GM21367 (cell line): ENCODE results near the gene ULK4.
A peak's percentile ranks its signal among the peaks of the same experiment; 100 is the strongest.
"Not testable (repeated sequence)": the region's sequence is repeated elsewhere in the genome, so short reads cannot be mapped to it uniquely, and the experiment has no call there.

Experiments used
- ATAC-seq: cut with Tn5 transposase; IDR thresholded peaks from one replicate; pipeline ENCODE4 v1.9.1; 2021; ENCODE audit not compliant: unreplicated experiment

The ULK4 gene

DNA sequence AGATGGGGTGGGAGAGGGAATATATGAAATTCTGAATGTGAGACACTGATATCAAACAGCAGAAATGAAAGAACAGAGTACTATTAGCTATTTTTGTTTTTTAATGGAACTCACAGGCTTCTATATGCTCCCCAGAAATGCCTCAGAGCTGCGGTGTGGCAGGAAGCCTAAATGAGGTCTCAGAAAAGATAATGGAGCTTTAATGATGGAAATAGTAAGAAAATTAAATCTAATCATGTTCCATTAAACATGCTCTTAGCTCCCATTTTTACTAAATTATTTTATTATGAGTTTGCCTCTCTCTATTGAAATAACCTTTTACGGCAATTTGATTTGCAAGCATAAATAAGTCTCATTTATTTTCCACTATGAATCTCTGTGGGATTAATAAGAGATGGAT, 378.9 kb downstream of the ULK4 start:
- ATAC-seq, result no peak

DNA sequence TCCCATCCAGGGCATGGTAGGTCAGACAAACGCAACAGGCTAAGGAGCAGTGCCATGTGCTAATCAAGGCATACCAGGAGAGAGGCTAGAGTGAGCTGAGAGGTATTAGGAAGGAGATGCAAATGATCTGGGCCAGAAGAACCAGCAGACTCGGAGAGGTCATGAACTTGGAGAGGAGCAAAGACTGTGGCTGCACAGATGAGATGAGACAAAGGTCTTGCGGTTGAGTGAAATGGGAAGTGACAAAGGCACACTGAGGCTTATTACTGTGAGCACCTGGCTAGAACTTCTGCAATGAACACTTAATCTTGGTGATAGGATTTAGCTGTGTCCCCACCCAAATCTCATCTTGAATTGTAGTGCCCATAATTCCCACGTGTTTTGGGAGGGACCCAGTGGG, 380.2 kb downstream of the ULK4 start:
- ATAC-seq, result peak; percentile 94

DNA sequence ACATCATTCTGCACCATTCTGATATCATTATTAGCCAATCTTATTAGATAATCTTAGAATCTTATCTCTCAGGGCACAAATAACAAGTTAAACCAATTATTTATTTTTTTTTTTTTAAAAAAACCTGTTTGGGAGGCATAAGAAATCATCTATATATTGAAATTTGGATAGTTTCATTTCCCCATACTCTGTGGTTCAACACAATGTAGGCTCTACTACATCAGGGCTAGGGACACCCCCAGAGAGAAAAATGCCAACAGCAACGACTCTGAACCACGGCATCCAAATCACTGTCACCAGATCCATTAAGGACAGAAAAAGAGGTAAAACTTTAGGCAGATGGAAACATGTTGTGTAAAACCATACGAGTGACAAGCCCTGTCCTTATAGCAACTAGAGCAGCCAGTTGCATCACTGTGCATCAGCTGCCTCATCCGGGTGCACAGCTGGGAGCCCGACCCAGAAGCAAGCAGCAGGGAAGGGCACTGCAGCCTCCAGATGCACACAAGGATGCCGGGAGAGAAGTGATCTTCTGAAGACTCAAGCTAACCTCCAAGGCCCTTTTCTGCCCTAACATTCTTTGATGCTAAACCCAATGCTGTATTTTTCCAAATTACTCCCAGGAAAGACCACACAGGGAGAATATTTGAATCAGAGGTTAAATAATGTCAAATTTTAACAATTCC, 381.5 kb downstream of the ULK4 start:
- ATAC-seq, result no peak

DNA sequence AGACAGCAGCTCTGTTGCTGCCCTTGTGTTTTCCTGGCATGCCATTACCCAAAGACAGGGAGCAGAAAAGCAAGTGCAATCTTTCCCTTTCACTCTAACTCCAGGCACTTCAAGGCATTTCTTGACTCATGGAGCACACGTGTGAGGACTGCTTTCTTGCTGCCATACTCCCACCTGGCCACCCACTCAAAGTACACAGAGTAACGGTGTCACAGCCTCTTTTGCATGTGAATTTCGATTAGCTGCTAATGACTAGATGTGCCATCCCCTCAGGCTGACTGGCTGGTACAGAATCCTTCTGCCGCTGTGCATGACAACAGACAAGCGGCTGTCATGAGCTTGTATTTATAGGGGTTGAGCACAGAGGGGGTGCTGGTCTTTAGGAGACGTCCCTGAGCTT, 382.0 kb downstream of the ULK4 start:
- ATAC-seq, result no peak

DNA sequence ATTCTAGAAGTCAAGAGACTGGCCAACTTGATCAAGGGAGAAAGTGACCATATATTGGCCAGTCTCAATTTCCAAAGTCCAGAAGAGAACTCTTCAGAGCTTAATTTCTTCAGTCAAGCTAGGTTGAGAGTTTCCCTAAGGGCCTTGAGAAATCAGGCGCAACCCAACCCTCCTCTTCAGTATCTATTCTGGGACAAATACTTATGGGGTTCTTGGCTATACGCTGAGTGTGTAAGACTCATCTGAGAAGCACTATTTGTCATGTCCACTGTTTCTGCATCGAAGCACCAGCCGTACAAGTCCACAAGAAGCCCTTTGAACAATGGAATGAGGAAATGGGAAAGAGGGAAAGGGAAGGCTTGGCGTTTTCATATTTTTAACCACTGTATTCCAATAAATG, 383.1 kb downstream of the ULK4 start:
- ATAC-seq, result no peak

DNA sequence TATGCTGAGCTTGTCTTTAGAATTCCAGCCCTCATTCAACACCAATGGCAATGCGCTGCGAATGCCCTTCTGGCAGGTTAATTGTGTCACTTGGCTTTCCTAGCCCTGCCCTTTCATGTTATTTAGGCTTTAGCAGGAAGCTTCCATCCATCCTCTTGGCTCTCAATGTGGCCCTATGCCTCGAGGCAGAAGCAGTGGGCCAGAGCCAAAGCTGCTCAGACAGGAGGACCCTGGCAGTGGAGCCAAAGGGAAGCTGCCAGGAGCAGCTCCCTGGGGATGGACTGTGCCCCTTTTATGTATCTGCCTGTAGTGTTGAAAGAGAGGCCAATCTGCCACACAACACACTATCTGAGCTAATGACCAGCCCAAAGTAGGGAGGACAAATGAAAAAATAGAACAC, 386.2 kb downstream of the ULK4 start:
- no peak for ATAC-seq

DNA sequence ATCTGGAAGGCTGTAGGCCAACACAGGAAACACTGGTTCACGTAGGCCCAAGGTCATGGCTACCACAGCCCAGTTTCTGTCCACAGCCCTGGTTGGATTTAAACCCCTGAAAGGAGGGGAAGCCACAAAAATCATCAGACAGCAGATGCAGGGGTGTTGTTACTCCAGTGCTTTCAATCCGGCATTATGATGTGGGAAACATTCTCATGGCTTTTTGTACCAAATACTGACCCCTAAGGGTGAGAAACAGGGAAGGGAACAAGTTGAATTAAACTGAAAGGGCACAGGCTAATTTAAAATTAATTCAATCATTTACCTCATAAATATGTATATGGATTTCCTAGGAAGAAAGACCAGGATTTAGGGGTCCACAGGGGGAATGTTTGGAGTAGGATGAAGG, 387.0 kb downstream of the ULK4 start:
- no peak for ATAC-seq

DNA sequence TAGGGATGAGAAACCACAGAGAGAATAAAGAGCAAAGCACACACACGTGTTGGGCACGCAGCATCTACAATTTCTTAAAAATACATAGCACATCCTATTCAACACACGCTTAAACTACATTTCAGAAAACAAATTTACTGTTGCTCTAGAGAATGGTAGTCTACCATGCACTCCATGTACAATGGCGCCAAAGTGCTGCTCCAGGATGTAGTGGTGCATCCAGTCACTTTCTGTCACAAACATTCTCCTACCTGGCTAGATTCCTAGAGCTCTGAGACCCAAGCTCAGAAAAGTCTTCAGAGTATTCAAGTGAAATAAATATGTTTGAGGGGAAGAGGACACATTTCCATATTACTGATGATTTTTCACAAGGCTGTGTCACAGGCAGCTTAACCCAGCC, 388.3 kb downstream of the ULK4 start:
- no peak for ATAC-seq

DNA sequence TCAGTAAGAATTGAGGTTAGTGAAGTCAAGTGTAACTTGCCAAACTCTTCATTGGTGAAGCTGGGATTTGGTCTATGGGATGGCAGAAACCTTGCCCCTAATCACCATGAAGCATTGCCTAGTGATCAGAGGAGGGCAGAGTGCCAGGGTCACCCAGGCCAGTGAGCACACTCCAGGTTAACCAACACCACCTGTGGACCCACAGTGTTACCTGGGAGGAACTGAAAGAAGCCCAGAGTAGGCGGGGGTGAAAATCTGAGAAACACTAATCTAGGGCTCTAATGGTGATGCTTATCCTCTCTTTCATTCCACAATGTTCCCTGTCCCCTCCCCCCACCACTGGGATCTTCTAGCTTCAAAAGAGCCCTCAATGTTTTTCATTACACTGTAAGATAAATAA, 389.8 kb downstream of the ULK4 start:
- no peak for ATAC-seq

DNA sequence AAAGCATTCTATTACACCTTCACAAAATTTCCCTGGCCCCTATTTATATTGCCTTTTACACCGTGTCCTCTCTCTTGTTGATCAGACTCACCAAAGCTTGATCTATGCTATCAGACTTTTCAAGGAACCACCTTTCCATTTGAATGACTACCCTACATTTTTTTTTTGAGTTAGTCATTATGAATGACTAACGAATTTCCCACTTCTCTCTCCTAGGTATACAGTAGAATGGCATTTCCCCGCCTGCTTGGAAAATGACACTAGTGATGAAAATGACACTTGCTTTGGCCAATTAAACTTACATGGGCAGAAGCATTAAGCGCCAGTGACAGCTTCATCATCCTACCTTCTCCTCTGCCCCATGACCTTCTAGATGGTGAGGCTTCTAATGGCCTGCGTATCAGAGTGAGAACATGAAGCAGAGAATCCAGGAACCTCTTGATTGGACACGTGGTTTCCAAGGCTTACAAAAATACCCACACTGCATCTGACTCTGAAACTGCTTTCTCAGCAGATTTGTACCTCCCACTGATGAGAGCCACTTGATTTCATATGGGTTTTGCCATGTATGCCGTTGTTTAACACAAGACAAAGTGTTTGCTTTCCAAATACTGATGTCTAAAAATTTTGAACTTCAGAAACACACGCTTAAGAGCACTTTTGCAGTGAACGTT, 392.1 kb downstream of the ULK4 start:
- no peak for ATAC-seq

DNA sequence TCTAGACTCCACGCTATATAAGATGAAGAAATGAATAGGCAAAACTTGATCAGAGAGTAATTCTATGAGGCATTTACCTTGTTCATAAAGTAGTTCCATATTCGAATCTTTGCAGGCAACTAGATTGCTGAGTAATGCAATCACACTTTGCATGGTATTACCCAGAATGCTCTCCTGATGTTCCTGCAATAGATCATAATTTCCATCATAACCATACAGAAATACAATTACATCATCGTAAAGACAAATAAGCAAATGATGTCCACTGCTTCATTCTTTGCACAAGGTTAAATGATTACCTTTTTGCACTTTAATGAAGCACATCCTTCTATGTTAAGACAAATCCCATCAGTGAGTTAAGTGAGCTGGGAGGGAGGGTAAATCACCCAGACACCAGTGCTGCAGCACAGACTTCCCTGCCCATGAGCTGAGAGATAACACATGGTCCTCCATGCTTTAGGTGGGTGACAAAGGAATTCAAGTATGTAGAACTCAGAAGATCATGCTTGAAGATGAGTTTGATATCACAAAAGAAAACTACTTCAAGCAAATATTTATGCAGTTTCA, 395.9 kb downstream of the ULK4 start:
- no peak for ATAC-seq

DNA sequence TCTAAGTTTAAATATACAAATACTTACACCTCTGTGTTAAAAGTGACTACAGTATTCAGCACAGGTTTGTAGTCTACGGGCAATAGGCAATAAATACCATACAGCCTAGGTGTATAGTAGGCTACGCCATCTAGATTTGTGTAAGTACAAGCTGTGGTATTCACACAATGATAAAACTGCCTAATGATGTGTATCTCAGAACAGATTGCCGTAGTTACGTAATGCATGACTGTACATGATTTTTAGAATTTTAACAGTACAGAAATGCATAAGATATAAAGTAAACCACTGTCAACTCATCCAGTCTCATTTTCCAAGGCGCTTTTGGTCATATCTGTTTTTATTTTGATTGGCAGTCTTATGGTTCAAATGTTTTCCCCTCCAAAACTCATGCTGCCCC, 396.9 kb downstream of the ULK4 start:
- no peak for ATAC-seq

DNA sequence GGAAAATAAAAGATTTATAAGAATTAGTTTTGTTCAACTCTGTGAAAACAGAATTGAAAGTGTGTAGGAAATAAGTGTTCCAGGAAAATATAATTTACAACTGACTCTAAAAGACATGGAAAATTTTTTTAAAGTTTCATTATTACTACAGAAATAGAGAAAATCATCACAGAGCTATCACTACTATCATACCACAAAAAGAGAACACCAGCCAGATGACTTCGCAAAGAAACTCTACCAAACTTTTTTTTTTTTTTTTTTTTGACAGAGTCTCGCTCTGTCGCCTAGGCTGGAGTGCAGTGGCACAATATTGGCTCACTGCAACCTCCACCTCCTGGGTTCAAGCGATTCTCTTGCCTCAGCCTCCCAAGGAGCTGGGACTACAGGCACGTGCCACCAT, 405.7 kb downstream of the ULK4 start:
- ATAC-seq, result not testable (repeated sequence)

DNA sequence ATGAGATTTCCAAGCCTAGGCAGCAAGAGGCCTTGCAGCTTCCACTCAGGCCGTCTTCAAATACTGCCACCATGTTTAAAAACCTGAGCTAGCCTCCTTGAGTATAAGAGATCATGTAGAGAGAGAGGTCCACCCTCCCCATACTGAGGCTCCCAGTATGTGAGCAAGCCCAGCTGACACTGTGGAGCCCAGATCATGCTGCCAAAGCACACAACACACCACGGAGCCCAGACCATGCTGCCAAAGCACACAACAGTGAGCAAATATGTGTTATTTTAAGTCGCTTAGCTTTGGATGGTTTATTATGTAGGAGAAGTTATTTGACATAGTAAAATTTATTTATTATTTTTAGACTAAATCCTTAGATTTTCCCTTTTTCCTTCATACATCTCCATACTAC, 428.9 kb downstream of the ULK4 start:
- no peak for ATAC-seq

DNA sequence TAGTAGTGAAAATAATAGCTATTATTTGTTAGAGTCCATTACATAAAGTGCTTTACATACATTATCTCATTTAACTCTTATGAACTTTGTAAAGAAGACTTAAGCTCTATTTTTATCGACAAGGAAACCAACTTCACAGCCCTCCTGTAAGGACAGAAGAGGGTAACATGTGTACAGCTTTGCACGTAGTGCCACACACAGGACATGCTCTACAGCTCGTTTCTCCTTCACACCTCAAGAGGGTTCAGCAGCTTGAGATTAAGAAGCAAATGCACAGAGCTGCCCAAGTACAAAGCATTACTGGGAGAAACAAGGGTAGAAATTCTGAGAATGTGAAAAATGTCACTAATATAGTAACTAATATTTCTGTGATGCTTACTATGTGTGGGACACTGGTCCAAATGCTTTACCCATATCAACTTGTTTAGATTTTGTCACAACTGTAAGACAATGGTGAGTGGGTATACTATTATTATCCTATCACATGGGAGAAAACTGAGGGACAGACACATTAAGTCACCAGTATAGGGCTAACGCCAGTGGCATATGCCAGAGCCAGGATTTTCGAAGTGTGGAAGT, 434.8 kb downstream of the ULK4 start:
- no peak for ATAC-seq

DNA sequence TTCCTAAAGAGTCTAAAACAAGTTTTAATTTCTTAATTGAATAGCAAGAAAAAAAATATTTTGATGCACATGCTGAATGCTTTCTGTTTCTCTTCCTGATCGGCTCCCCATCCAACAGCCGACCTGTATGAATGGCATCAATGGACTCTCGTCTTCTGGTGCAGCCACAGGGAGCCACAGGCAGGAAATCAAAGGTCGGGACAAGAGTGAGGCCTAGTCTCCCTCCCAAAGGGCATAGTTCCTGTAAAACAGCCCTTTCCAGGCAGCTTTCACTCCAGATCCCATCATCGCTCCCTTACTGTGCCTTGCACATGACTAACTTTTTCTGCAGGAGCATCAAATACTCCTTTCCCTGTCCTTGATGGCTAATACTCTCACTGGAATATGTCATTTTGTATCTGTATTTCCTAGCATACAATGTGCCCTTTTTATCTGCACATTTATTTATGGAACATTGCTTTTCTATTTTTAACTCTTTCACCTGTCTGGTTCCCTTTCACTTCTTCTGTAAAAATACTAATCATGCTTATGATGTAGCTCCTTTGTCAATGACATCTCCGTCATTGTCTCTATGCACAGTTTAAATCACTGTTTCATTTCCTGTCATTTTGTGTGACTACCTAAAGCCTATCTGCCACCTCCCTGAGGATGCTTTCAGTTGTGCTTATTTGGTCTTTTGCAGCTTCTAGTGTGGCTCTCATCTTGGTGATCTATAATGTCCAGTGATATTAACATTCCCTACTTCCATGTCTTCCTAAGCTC, 436.4 kb downstream of the ULK4 start:
- ATAC-seq, result no peak

DNA sequence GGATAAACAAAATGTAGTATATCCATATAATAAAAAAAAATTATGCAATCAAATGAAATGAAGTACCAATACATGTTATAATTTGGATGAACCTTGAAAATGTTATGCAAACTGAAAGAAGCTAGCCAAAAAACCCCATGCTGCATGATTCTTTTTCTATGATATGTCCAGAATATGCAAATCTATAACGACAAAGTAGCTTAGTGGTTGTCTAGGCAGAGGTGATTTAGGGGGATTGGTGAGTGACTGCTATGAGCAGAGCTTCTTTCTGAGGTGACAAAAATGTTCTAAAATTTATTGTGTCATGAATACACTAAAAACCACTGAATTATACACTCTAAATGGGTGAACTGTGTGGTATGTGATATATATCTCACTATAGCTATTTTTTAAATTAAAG, 438.0 kb downstream of the ULK4 start:
- ATAC-seq, result no peak

DNA sequence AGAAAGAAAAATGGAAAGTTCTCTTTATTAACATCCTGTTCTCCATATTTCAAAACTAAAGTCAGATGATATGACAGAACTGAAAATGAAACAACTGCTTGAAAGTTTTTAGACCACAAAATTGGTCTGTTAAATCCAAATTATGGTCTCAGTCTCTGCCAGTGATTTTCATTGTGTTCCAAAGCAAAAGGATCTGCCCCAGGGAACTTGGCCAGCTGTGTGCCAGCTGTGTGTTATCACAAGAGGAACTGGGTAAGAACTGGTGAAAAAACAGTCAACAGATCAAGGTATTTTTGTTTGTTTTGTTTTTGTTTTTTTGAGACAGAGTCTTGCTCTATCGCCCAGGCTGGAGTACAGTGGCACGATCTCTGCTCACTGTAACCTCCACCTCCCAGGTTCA, 439.3 kb downstream of the ULK4 start:
- ATAC-seq, result peak; percentile 59

DNA sequence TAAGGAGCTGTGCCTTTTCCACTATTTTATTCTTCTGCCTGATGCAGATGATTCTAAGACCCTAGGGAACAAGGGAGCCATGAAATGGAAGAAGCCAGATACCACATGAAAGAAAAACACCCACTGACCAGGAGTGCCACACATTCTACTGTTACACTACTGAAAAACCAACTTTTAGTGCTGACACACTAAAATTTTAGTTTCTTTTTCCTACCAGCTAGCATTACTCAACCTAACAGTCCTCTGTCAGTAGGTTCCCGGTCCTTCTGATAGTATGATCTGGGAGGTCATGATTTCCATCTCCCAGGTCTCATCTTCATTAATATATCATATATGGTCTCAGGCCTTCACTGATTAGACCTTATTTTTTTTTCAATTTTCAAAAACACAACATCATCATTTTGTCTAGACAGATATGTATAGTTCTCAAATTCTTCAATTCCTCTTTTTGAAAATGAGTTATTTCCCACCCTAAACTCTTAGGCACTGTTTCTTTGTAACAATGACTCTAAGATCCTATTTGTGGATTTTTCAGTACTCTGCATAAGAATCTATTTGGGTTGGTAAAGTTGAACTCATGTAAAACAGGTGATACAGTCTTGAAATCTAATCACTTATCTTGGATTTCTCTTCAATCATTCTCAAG, 440.8 kb downstream of the ULK4 start:
- no peak for ATAC-seq

DNA sequence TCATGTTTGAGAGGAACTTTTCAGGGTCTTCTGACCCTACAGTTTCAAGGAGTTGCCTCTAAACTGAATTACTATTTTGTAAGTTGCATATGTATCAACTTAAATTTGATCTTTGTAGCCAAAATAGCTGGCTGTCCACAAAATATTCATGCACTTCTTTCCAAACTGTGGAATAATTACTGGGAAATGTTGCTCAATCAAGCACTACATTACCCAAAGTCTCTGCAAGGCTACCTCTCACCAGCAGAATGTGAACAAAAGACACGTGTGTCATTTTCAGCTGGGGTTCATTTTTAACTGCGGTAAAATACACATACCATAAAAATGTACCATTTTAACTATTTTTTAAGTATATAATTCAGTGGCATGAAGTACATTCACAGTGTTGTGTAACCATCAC, 442.2 kb downstream of the ULK4 start:
- no peak for ATAC-seq

DNA sequence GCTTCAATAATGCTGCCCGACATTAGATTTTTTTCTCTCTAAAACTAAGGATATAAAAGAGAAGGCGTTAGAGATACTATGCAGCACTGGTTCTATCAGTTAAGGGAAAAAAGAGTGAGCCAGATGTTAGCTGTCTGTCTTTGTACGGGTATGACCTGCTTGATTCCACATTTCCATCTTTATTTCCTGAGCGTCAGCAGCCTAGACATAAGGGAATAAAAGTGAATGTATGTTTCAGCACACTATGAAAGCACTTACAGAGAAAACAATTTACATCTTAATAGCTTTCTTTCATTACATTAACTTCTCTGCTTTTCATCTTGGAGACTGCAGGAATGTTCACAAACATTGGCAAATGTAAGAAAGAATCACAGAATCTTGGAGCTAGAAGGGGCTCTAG, 443.3 kb downstream of the ULK4 start:
- no peak for ATAC-seq
